Activated B cell treated with CpG ODN at 0.5 μM for 24 hours (primary cell): ENCODE data around the gene TPM2. TPM values are rescaled to one million over a fixed set of nuclear protein-coding genes. Genes with fewer than 3 reads are reported as not detected.

ENCODE experiments used
- ATAC-seq: fragments of 200-7000 bp; cut with Tn5 transposase; one replicate; pipeline ENCODE4 v1.10.0; 2021; ENCODE audit warnings: low read depth, mild to moderate bottlenecking, moderate library complexity
- CTCF ChIA-PET: fragments of 350-600 bp; sonication (Branson Sonifier 250); formaldehyde crosslinking; loops from one replicate; lab custom pipeline; 2021; ENCODE audit warnings: antibody characterized with exemption; lab: Charles Lee
- POLR2A ChIA-PET: fragments of 350-600 bp; sonication (Branson Sonifier 250); formaldehyde crosslinking; loops from one replicate; lab custom pipeline; 2021; ENCODE audit warnings: antibody characterized with exemption; lab: Charles Lee
- DNase-seq: peaks from one replicate; pipeline ENCODE4 v3.0.0; 2022
- H3K27ac Mint-ChIP-seq: one replicate; pipeline ENCODE4 v1.8.0; 2020; ENCODE audit warnings: mixed read lengths
- H3K27me3 Mint-ChIP-seq: one replicate; pipeline ENCODE4 v1.8.0; 2021; ENCODE audit warnings: mixed read lengths
- H3K36me3 Mint-ChIP-seq: one replicate; pipeline ENCODE4 v1.8.0; 2021; ENCODE audit warnings: low read depth, mixed read lengths
- H3K4me1 Mint-ChIP-seq: one replicate; pipeline ENCODE4 v1.8.0; 2021; ENCODE audit warnings: mixed read lengths
- H3K4me3 Mint-ChIP-seq: one replicate; pipeline ENCODE4 v1.8.0; 2020; ENCODE audit warnings: mild to moderate bottlenecking, mixed read lengths
- H3K9me3 Mint-ChIP-seq: one replicate; pipeline ENCODE4 v1.8.0; 2020; ENCODE audit warnings: mixed read lengths
- intact Hi-C: fragments of 100-400 bp; cut with micrococcal nuclease; formaldehyde crosslinking; loops from one replicate; pipeline ENCODE4 v1.15.1; 2024
- total RNA-seq: library from RNA; stranded (reverse); gene quantifications from 2 replicates; pipeline ENCODE4 v1.2.3, GENCODE V29; 2022
- TF ChIP-seq, protein P1 (sequence below): fragments of 200-600 bp; IDR thresholded peaks from one replicate; pipeline ENCODE4 v1.8.0; 2022; ENCODE audit warnings: antibody characterized with exemption, mild to moderate bottlenecking

The TPM2 gene
- total RNA-seq, 1 donor from 2014 or later, result 2.0 TPM

DNA sequence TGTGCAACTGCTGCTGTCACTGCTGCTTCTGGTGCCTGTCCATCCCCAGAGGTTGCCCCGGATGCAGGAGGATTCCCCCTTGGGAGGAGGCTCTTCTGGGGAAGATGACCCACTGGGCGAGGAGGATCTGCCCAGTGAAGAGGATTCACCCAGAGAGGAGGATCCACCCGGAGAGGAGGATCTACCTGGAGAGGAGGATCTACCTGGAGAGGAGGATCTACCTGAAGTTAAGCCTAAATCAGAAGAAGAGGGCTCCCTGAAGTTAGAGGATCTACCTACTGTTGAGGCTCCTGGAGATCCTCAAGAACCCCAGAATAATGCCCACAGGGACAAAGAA, 15.7 kb downstream of the TPM2 start:
- peaks cover 15% of the 10 kb centered on the region for H3K4me1 Mint-ChIP-seq
- intact Hi-C loops, result no loop called here
- no peaks in the 10 kb centered on the region for H3K9me3 Mint-ChIP-seq
- POLR2A ChIA-PET, result no interaction called here
- no peak overlapping the region for H3K27ac Mint-ChIP-seq
- DNase-seq (no peak), ATAC-seq (no peak)
- no peaks in the 10 kb centered on the region for H3K36me3 Mint-ChIP-seq
- no peak overlapping the region for H3K4me3 Mint-ChIP-seq
- TF ChIP-seq, protein P1, sequence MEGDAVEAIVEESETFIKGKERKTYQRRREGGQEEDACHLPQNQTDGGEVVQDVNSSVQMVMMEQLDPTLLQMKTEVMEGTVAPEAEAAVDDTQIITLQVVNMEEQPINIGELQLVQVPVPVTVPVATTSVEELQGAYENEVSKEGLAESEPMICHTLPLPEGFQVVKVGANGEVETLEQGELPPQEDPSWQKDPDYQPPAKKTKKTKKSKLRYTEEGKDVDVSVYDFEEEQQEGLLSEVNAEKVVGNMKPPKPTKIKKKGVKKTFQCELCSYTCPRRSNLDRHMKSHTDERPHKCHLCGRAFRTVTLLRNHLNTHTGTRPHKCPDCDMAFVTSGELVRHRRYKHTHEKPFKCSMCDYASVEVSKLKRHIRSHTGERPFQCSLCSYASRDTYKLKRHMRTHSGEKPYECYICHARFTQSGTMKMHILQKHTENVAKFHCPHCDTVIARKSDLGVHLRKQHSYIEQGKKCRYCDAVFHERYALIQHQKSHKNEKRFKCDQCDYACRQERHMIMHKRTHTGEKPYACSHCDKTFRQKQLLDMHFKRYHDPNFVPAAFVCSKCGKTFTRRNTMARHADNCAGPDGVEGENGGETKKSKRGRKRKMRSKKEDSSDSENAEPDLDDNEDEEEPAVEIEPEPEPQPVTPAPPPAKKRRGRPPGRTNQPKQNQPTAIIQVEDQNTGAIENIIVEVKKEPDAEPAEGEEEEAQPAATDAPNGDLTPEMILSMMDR, result no peak
- peaks cover 8% of the 10 kb centered on the region for H3K27me3 Mint-ChIP-seq
- CTCF ChIA-PET, result no interaction called here

- intact Hi-C loops, result no loop called here
- TF ChIP-seq, protein P1, result no peak
- DNase-seq (no peak), ATAC-seq (no peak)
- ChIA-PET CTCF (interaction anchor here (0.9 kb wide), 1 partner anchor 24 kb away, joined by 3 read pairs; no protein-coding TSS in a partner anchor), POLR2A (no interaction called here)
- peak within 1 kb of the TSS; percentile 55 for H3K4me3 Mint-ChIP-seq
- no peaks in the 10 kb centered on the region for H3K9me3 Mint-ChIP-seq
- H3K27me3 Mint-ChIP-seq, result peaks cover 8% of the 10 kb centered on the region
- no peaks in the 10 kb centered on the region for H3K36me3 Mint-ChIP-seq
- no peak within 1 kb of the TSS for H3K27ac Mint-ChIP-seq
- peaks cover 15% of the 10 kb centered on the region for H3K4me1 Mint-ChIP-seq
These were observed 16.3 kb downstream of the TPM2 start, which contains the start of gene CA9 for GRCh38 chr9:35673132-35674024. Gene CA9, plus strand, starts transcription at chr9:35673928. Its CDS starts 32 bp downstream, at chr9:35673960.

DNA sequence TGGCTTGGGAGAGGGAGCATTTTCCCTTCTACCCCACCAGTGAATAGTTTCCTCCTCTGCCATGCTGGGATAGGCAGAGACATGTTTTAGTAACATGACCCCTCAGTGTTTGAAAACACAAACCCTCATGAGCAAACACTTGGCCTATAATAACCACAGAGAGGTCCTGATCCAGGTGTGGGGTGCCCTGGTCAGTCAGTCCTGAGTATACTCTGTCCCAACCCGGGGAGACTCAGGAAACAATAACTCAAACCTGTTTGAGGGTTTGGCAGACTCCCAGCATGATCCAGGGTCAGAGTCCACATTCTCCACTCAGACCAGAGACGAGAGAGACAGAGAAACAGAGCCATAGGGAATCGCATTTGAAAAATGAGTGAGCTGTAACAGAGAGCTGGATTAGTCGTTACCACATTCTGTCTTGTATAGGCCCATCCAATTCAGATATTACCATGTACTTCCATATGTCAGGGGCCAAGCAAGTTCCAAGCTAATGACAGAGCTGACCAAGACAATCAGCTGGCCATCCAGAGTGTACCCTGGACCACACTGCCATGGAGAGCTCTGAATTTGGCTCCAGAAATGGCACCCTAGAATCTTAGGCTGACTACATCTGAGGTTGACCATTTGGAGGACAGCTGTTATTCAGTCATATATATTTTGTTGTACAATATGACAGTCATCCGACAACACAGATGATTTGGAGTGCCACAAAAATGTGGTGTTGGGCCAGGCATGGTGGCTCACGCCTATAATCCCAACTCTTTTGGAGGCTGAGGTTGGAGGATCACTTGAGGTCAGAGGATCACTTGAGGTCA, 20.2 kb downstream of the TPM2 start:
- POLR2A ChIA-PET, result interaction anchor here (0.5 to 0.8 kb wide), 2 partner anchors 9 to 80 kb away, joined by 3 to 8 read pairs; no protein-coding TSS in a partner anchor
- peaks cover under 1% of the 10 kb centered on the region for H3K27me3 Mint-ChIP-seq

DNA sequence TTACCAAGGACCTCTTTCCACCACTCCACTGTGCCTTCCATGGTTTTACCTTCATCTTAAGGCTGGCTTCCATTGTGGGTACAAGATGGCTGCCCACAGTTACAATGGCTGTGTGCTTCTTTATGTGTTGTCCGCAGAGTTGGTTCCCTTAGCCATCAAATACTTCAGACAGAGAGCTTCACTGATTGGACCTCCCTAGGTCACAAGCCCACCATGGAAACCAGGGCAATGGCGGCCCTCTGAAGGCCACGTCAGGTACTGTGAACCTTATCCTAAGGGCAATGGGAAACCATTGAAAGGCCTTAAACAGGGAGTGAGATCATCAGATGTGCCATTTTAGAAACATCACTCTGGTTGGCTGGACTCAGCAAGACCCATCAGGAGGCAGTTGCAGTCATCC, 21.8 kb downstream of the TPM2 start:
- intact Hi-C loops, result no loop called here
- ATAC-seq (no peak), DNase-seq (no peak)
- Mint-ChIP-seq H3K36me3 (no peaks in the 10 kb centered on the region), H3K27me3 (no peaks in the 10 kb centered on the region), H3K4me1 (peaks cover 24% of the 10 kb centered on the region), H3K9me3 (no peaks in the 10 kb centered on the region), H3K4me3 (no peak overlapping the region), H3K27ac (no peak overlapping the region)
- ChIA-PET POLR2A (no interaction called here), CTCF (no interaction called here)
- TF ChIP-seq, protein P1, result no peak

More for the DNA sequence above, 20.2 kb downstream of the TPM2 start:
- no peak overlapping the region for H3K27ac Mint-ChIP-seq
- TF ChIP-seq, protein P1, result no peak
- ATAC-seq (no peak), DNase-seq (no peak)
- no peaks in the 10 kb centered on the region for H3K9me3 Mint-ChIP-seq
- peaks cover 21% of the 10 kb centered on the region for H3K4me1 Mint-ChIP-seq
- no peak overlapping the region for H3K4me3 Mint-ChIP-seq
- CTCF ChIA-PET, result interaction anchor here (0.8 to 1.9 kb wide), 3 partner anchors 11 to 27 kb away, joined by 3 to 6 read pairs (median 4); partner anchors contain the start of genes CCDC107 and RMRP
- no peaks in the 10 kb centered on the region for H3K36me3 Mint-ChIP-seq
- intact Hi-C loops, result no loop called here
